Upper lobe of left lung (tissue), 6 donors: ENCODE measurements around the gene POLR1H. TPM values are rescaled to one million over a fixed set of nuclear protein-coding genes. Genes with fewer than 3 reads are reported as not detected.

ENCODE experiments used
- ATAC-seq, 2 donors: fragments of 200-7000 bp; cut with Tn5 transposase; one replicate each; pipeline ENCODE4 v1.9.1; 2022; ENCODE audit warnings: mild to moderate bottlenecking in 2 of 2, moderate library complexity in 2 of 2; ENCODE audit not compliant: low FRiP score in 2 of 2
- DNase-seq, 2 donors: peaks; one replicate each; pipeline ENCODE4 v3.0.0-alpha.2; 2019 to 2020
- H3K27ac ChIP-seq, 4 donors: fragments of 200-600 bp; sonication (generic); one replicate each; pipeline ENCODE4 v1.5.1; 2016 to 2019
- H3K27me3 ChIP-seq, 4 donors: fragments of 200-600 bp; sonication (generic); one replicate each; pipeline ENCODE4 v1.5.1; 2017 to 2019
- H3K36me3 ChIP-seq, 4 donors: fragments of 200-600 bp; sonication (generic); one replicate each; pipeline ENCODE4 v1.5.1; 2016 to 2019
- H3K4me1 ChIP-seq, 4 donors: fragments of 200-600 bp; sonication (generic); one replicate each; pipeline ENCODE4 v1.5.1; 2018 to 2019
- H3K4me3 ChIP-seq, 4 donors: fragments of 200-600 bp; sonication (generic); one replicate each; pipeline ENCODE4 v1.5.1; 2017 to 2019; ENCODE audit warnings: mild to moderate bottlenecking in 2 of 4, moderate library complexity in 1 of 4
- H3K9me3 ChIP-seq, 4 donors: fragments of 200-600 bp; sonication (generic); one replicate each; pipeline ENCODE4 v1.5.1; 2018 to 2019
- CTCF ChIP-seq, 6 experiments: fragments of 450-650 bp in 4 of 6; fragments of 200-600 bp in 2 of 6; sonication (generic) in 2 of 6; IDR thresholded peaks; one replicate each; pipeline ENCODE4 v1.5.1; 2016 to 2019; ENCODE audit warnings: antibody characterized with exemption in 6 of 6
- EP300 ChIP-seq, 4 donors: sonication (generic); formaldehyde crosslinking; IDR thresholded peaks; one replicate each; pipeline ENCODE4 v1.5.1; 2017; ENCODE audit warnings: antibody characterized with exemption in 4 of 4, control low read depth in 2 of 4
- POLR2A ChIP-seq, 4 donors: fragments of 450-650 bp; IDR thresholded peaks; one replicate each; pipeline ENCODE4 v1.5.1; 2016 to 2017; ENCODE audit warnings: antibody characterized with exemption in 4 of 4, mild to moderate bottlenecking in 2 of 4
- POLR2AphosphoS5 ChIP-seq, 2 donors: sonication (generic); formaldehyde crosslinking; IDR thresholded peaks; one replicate each; pipeline ENCODE4 v1.5.1; 2017; ENCODE audit warnings: antibody characterized with exemption in 2 of 2
- WGBS, 2 donors: methylation state at CpG; one replicate each; pipeline ENCODE4 v1.1.5; 2017 to 2018; 5-methylcytosine and 5-hydroxymethylcytosine counted together
- total RNA-seq, 6 donors: library from RNA; depleted of rRNA in 4 of 6; stranded (reverse); fragments of >200 nt in 4 of 6; gene quantifications; one replicate each; pipeline versions ENCODE4 v1.1.0 to v1.2.1, GENCODE V29; 2016 to 2021
- donor health status: DM: no; HTN: no; CAD: no; lungs with moderate emphysema.
- donor health status: DM: no; HTN: yes; CAD: no; lungs with severe emphysema.

The POLR1H gene
- total RNA-seq, 6 donors from 2014 or later = 14.9 to 23.6 (median 19.7) TPM

GRCh38 chr6:30097902-30098768 lies 37.1 kb downstream of the POLR1H start:
- H3K4me3 ChIP-seq = no peak overlapping the region
- H3K9me3 ChIP-seq = no peaks in the 10 kb centered on the region
- ATAC-seq = no peak
- WGBS, 2 donors = 55 to 71% methylated on average over 4 of the region's 4 CpGs
- H3K36me3 ChIP-seq = no peaks in the 10 kb centered on the region
- peaks cover 0 to 11% (median 2%) of the 10 kb centered on the region in 4 donors for H3K27me3 ChIP-seq
- no peak for DNase-seq
- TF ChIP-seq EP300 (IDR thresholded peaks at IDR 0.05) = no peak
- TF ChIP-seq CTCF (IDR thresholded peaks at IDR 0.05) = no peak
- TF ChIP-seq POLR2AphosphoS5 (IDR thresholded peaks at IDR 0.05) = no peak
- TF ChIP-seq POLR2A (IDR thresholded peaks at IDR 0.05) = no peak
- H3K4me1 ChIP-seq = peaks cover 21 to 28% (median 26%) of the 10 kb centered on the region in 4 donors
- H3K27ac ChIP-seq = no peak overlapping the region

- Histone ChIP-seq H3K36me3 (no peaks in the 10 kb centered on the region), H3K4me1 (peaks cover 26 to 36% (median 30%) of the 10 kb centered on the region in 4 donors), H3K27me3 (peaks cover 0 to 11% (median 2%) of the 10 kb centered on the region in 4 donors), H3K9me3 (no peaks in the 10 kb centered on the region), H3K4me3 (peak overlapping the region in 3 of 4 donors; percentile 31 to 51 (median 46)), H3K27ac (no peak overlapping the region)
- no peak for ATAC-seq
- 31 to 39% methylated on average over 8 of the region's 8 CpGs for WGBS, 2 donors
- DNase-seq = no peak
- TF ChIP-seq CTCF (IDR thresholded peaks at IDR 0.05) (no peak), POLR2A (IDR thresholded peaks at IDR 0.05) (no peak), EP300 (IDR thresholded peaks at IDR 0.05) (no peak), POLR2AphosphoS5 (IDR thresholded peaks at IDR 0.05) (no peak)
Observed at GRCh38 chr6:30100154-30100553, 39.1 kb downstream of the POLR1H start.

- H3K36me3 ChIP-seq = no peaks in the 10 kb centered on the region
- peaks cover 0 to 11% (median 2%) of the 10 kb centered on the region in 4 donors for H3K27me3 ChIP-seq
- peak; percentile 31 to 56 for ATAC-seq
- peak overlapping the region; percentile 2 to 51 (median 38) for H3K4me3 ChIP-seq
- TF ChIP-seq CTCF (IDR thresholded peaks at IDR 0.05) (peak in 2 of 6 experiments; percentile 5 to 12), POLR2A (IDR thresholded peaks at IDR 0.05) (peak in 1 of 4 donors; percentile 34), EP300 (IDR thresholded peaks at IDR 0.05) (no peak), POLR2AphosphoS5 (IDR thresholded peaks at IDR 0.05) (peak in 1 of 2 donors; percentile 44)
- WGBS, 2 donors = 2 to 6% methylated on average over 27 to 35 of the region's 47 CpGs
- H3K4me1 ChIP-seq = peaks cover 26 to 36% (median 30%) of the 10 kb centered on the region in 4 donors
- peak; percentile 63 to 90 for DNase-seq
- no peaks in the 10 kb centered on the region for H3K9me3 ChIP-seq
- H3K27ac ChIP-seq = peak overlapping the region in 2 of 4 donors; percentile 9 to 80
Observed at GRCh38 chr6:30100585-30101443, 39.7 kb downstream of the POLR1H start.

- Histone ChIP-seq H3K9me3 (no peaks in the 10 kb centered on the region), H3K4me3 (peak overlapping the region; percentile 15 to 51 (median 38)), H3K27me3 (peaks cover 0 to 11% (median 2%) of the 10 kb centered on the region in 4 donors), H3K27ac (peak overlapping the region; percentile 29 to 83 (median 80)), H3K4me1 (peaks cover 26 to 36% (median 30%) of the 10 kb centered on the region in 4 donors), H3K36me3 (no peaks in the 10 kb centered on the region)
- 3 to 6% methylated on average over 19 to 36 of the region's 51 CpGs for WGBS, 2 donors
- ATAC-seq = peak; percentile 93 to 96
- TF ChIP-seq CTCF (IDR thresholded peaks at IDR 0.05) (peak in 1 of 6 experiments; percentile 23), POLR2AphosphoS5 (IDR thresholded peaks at IDR 0.05) (peak in 1 of 2 donors; percentile 74), POLR2A (IDR thresholded peaks at IDR 0.05) (peak in 2 of 4 donors; percentile 65 to 82), EP300 (IDR thresholded peaks at IDR 0.05) (no peak)
- peak; percentile 97 to 98 for DNase-seq
Observed at GRCh38 chr6:30101444-30102413, 40.7 kb downstream of the POLR1H start.
